PC-9 (cell line): ENCODE measurements around the gene CISD2.

Source experiments
- EZH2 ChIP-seq: fragments of 200-600 bp; sonication (generic); IDR thresholded peaks from 2 replicates; pipeline ENCODE4 v1.8.0; 2017; ENCODE audit warnings: antibody characterized with exemption, low read depth
- TF ChIP-seq, protein P1 (sequence below): fragments of 200-600 bp; sonication (generic); conservative IDR thresholded peaks from 2 replicates; pipeline ENCODE4 v1.6.1; 2017; ENCODE audit warnings: mixed run types, antibody characterized with exemption, mild to moderate bottlenecking, moderate library complexity

GRCh38 chr4:102867278-102868152 lies 1.3 kb upstream of the CISD2 start:
- TF ChIP-seq, protein P1, sequence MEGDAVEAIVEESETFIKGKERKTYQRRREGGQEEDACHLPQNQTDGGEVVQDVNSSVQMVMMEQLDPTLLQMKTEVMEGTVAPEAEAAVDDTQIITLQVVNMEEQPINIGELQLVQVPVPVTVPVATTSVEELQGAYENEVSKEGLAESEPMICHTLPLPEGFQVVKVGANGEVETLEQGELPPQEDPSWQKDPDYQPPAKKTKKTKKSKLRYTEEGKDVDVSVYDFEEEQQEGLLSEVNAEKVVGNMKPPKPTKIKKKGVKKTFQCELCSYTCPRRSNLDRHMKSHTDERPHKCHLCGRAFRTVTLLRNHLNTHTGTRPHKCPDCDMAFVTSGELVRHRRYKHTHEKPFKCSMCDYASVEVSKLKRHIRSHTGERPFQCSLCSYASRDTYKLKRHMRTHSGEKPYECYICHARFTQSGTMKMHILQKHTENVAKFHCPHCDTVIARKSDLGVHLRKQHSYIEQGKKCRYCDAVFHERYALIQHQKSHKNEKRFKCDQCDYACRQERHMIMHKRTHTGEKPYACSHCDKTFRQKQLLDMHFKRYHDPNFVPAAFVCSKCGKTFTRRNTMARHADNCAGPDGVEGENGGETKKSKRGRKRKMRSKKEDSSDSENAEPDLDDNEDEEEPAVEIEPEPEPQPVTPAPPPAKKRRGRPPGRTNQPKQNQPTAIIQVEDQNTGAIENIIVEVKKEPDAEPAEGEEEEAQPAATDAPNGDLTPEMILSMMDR = no peak
- no peak for TF ChIP-seq EZH2
